GM18499 (cell line): ENCODE results near the gene DENND1C.

Experiments used
- ATAC-seq: cut with Tn5 transposase; IDR thresholded peaks from one replicate; pipeline ENCODE4 v1.9.1; 2021; ENCODE audit warnings: moderate number of reproducible peaks; ENCODE audit not compliant: insufficient read depth, unreplicated experiment

The DENND1C gene

GRCh38 chr19:6482343-6482686 is 728 bp upstream of the DENND1C start:
- ATAC-seq, result no peak

- no peak for ATAC-seq
Observed at GRCh38 chr19:6480848-6481415, 655 bp downstream of the DENND1C start.

DNA sequence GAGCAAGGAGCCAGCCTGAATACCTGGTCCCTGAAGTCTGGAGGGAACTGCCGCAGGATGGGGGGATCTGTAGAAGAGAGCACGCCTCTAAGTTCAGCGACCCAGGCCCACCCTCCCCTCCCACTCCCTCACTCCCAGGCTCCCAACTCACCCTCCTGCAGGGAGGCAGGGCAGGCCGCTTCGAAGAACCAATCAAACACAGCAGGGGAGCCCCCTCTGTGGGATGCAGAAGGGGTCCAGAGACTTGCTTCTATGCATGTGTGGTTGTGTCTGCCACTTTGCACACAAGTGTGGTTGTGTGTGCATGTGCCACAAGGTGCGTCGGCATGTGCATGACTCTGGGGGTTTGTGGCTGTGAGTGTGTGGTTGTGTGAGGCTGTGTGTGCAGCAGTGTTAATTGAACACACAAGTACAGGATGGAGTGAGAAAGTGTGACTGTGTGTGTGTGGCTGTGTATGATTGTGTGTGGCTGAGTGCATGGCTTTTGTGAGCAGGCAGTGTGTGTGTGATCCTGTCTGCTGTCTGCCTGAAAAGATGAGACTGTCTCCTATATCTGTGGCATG is 1.7 kb downstream of the DENND1C start:
- ATAC-seq, result no peak

GRCh38 chr19:6478815-6479214 is 2.8 kb downstream of the DENND1C start:
- no peak for ATAC-seq

- ATAC-seq, result no peak
Observed at GRCh38 chr19:6476896-6477431, 4.6 kb downstream of the DENND1C start.

DNA sequence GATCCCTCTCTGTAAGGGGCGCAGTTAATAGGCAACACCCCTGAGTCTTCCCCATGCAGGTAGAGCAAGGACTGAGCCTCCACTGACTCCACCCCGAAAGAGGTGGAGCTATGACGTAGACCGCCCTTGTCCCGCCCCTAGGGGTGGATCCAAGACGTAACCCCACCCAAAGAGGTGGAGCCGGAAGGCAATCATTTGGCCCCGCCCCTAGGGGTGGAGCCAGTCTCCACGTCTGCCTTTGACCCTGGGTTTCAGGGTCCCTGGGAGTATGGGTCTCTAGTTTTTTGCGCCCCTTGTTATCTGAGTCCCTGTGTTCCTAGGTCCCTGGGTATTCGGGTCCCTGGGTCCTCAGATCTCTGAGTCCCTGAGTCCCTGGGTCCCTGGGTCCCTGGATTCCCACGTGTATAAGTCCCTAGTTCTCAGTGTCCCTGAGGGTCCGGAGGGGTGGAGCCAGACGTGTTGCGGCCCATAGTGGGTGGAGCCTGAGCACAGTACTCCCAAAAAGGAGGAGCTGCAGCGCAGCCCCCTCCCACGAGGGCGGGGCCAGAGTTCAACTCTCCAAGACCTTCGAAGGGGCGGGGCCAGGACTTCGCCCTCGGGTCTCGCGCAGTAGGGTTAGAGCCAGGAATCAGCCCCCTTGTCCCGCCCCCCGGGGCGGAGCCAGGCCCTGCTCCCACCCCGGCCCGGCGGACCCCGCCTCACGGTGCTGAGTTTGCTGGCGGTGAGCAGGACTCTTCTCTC is 5.3 kb downstream of the DENND1C start:
- ATAC-seq, result no peak

DNA sequence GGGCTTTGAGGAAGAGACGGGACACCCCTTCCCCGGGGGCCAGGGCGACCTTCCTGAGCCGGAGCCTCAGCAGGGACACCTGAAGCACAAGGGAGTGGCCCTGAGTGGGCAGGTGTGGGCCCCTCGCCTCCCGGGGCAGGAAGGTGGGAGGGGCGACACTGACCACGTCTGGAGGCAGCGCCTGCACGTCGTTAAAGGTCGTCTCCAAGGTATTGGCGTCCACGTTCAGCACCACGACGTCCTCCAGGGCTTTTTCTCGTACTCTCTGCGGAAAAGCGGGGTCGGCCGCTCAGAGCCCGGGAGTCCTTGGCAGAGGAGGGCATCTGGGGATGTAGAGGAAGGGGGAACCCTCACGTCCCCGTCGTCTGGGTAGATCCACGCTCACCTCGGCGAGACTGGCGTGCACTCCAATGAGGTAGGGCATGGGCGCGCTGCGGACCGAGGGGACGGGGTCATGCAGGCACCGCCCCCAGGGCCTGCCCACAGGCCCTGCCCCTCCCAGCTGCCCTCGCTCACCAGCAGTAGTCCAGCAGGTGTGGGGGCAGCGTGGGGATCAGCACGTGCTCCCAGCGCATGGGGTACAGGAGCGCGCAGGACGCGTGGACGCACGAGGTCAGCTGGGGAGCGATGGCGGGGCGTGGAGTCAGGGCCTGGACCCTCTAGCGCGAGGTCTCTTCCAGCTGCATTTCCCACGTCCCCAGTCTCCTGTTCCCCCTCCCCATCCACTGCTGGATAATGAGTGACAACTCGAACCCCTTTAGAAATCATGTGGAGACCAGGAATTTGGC is 6.1 kb downstream of the DENND1C start:
- no peak for ATAC-seq

DNA sequence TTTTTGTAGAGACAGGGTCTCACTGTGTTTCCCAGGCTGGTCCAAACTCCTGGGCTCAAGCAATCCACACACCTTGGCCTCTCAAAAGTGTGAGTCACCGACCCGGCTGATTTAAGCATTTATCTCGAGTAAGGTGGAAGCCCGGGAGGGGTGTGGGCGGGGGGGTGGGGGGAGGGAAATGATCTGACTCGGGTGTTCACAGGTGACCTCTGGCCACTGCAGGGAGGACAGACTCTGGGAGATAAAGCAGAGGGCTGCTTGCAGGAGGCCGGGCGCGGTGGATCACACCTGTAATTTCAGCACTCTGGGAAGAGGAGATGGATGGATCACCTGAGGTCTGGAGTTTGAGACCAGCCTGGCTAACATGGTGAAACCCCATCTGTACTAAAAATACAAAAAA is 7.9 kb downstream of the DENND1C start:
- ATAC-seq, result no peak

DNA sequence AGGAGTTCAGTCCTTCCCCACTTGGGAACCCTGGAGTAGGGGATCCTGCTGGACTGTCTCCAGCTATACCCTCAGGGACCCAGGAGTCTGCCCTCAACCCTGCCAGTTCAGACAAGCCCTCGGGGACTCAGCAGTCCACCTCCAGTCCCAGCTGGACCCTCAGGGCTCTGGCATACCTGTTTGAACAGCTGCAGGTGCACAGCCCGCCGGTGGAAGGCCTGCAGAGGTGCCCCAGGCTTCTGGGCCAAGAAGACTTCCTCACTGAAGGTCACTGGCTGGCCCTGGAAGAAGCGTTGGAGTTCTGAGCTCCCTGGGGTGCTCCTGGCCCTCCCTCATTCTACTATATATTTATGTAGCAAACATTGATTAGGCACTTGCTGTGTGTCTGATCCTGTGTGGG is 8.9 kb downstream of the DENND1C start:
- no peak for ATAC-seq

GRCh38 chr19:6471076-6471475 is 10.5 kb downstream of the DENND1C start:
- no peak for ATAC-seq

DNA sequence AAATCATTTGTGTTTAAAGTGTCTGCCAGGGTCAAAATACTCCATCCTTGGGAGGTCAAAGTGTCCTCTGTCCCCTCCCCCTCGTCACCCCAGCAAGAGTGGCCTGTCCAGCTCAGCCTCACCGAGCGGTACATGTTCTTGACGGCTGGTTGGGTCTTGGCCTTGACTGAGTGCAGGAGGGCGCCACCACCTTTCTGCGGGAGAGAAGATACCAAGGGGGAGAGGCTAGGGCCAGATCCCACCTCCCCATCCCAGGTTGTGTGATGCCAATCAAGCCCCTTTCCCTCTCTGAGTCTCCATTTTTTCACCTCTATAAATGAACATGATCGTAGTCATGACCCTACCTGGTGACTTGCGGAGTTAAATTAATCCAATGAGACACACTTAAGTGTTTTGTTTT is 11.4 kb downstream of the DENND1C start:
- no peak for ATAC-seq

DNA sequence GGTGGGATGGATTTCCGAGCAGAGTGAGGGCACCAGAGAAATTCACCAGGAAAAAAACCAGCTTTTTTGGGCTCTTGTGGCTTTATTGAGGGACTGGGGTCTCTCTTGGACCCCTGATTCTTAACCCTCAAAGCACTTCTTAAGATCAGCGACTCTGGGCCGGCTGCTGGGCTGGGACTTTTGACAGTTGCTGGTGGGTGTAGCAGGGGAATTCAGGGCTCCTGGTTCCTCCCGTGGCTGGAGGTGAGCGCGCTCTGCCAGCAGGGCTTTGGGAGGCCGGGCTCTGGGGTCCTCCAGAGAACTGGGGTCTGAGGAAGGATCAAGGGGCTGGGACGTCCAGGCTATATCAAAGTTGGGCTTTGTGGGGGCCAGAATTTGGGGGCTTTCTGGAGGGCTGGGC is 14.2 kb downstream of the DENND1C start:
- no peak for ATAC-seq

- no peak for ATAC-seq
Observed at GRCh38 chr19:6466526-6467248, 14.9 kb downstream of the DENND1C start.

- ATAC-seq, result no peak
Observed at GRCh38 chr19:6465663-6466062, 15.9 kb downstream of the DENND1C start.

DNA sequence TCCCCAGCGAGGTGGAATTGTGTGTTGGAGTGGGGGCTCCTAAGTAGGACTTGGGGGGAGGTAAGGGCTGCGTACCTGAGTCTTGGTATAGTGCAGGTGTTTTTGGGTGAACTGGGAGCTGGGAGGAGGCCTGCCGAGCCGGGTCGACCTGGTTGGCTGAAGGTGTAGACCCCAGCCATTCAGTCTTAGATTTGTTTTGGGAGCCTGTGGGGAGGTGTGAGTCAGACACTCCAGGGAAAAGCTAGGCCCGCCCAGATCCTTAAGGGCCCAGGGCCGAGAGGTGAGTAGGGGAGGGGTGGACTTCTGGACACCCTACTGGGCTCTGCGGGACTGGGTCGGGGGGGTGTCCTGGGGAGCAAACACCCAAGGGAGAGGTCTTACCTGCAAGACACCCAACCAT is 16.6 kb downstream of the DENND1C start:
- ATAC-seq, result no peak

DNA sequence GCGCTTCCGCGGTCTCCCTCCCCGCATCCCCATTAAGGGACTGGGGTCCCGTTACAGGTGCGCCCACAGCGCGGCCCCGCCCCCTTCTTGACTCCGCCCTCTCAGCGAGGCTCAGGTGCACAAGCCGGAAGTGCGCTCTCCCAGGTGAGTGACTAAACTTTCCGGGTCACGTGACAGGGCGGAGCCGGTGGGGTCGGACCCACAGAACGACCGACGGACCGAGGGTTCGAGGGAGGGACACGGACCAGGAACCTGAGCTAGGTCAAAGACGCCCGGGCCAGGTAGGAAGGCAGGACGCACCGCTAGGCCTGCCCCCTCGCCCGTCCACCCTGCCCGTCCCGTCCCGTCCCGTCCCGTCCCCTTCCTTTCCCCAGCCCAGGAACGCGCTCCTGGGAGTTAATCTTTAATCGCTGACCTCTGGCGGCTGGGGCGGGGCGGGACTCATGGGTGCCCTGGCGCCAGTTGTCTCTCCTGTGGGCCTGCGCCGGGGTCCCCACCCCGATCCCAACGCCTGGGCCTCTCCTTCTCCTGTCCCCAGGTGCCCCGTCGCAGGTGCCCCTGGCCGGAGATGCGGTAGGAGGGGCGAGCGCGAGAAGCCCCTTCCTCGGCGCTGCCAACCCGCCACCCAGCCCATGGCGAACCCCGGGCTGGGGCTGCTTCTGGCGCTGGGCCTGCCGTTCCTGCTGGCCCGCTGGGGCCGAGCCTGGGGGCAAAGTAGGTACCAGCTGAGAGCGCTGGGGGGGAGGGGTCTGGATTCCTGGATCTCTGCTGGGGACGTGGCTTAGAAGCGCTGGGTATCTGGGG is 17.3 kb downstream of the DENND1C start, which contains the start of gene CRB3:
Gene CRB3 (plus strand): TSS at position 202 of the 804 bp plus-strand sequence. CDS start 431 bp downstream, at position 633.
- no peak for ATAC-seq

- ATAC-seq, result peak; percentile 64
Observed at GRCh38 chr19:6460099-6460884, 21.3 kb downstream of the DENND1C start.

DNA sequence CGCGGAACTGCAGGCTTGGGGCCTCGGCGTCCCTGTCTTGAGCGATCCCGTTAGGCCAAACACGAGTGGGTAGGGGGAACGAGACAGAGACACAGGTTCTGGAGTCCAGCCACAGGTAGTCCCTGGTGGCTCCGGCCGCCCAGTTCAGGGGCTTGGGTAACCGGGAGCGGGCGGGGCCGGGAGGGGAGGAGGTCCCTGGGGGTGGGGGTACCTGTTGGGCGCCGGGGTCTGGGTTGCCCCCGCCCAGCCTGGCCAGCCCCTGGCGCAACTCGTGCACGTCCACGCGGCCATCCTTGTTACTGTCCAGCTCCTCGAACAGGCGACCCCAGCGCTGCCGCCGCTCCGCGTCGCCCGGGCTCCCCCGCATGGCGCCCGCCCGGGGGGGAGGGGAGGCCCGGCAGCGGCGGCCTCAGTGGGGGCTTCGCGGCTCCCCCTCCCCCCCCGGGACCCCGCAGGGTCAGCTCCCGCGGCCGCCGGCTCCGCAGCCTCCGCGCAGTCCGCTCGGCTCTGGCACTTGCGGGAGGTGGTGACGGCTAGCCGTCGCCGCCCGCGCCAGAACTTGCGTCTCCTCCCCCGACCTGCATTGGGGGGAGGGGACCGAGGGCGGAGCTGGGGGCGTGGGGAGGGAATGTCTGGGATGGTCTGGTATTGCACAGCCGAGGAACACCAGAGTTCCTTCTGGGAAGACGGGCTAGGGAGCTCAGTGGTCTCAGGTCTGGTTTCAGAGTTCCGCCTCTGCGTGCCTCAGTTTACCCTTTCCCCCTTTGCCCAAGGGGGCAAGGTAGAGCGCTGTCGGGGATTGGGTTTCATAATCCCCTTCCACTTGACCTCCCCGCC is 22.1 kb downstream of the DENND1C start, which contains the start of gene SLC25A23:
Gene SLC25A23 (minus strand): TSS at position 531 of the 837 bp plus-strand sequence. CDS start 164 bp downstream, at position 367.
- no peak for ATAC-seq
